Ecto neural progenitor cell (in vitro differentiated cells): Measurements from ENCODE around the gene GSTM1.
"Not testable (repeated sequence)": the region's sequence is repeated elsewhere in the genome, so short reads cannot be mapped to it uniquely, and the experiment has no call there.

Source experiments
- DNase-seq: peaks from one replicate; pipeline ENCODE4 v3.0.0-alpha.2; 2018; ENCODE audit warnings: low spot score

Gene GSTM1

GRCh38 chr1:109659997-109660690, 27.5 kb upstream of the GSTM1 start:
- DNase-seq, result no peak

- DNase-seq, result not testable (repeated sequence)
Measured at GRCh38 chr1:109660691-109661026, 27.0 kb upstream of the GSTM1 start.

GRCh38 chr1:109661391-109661790, 26.2 kb upstream of the GSTM1 start:
- no peak for DNase-seq

GRCh38 chr1:109664671-109665070, 22.9 kb upstream of the GSTM1 start:
- no peak for DNase-seq

- peak; percentile 95 for DNase-seq
Measured at GRCh38 chr1:109667452-109668122, 20.0 kb upstream of the GSTM1 start, which contains the start of gene GSTM2. TSS of gene GSTM2 (plus strand) at chr1:109668057. CDS start at chr1:109668116, 59 bp downstream.

GRCh38 chr1:109668123-109668775, 19.4 kb upstream of the GSTM1 start:
- DNase-seq, result no peak

GRCh38 chr1:109669246-109669948, 18.2 kb upstream of the GSTM1 start:
- no peak for DNase-seq

GRCh38 chr1:109669949-109670302, 17.7 kb upstream of the GSTM1 start:
- DNase-seq, result not testable (repeated sequence)

GRCh38 chr1:109671067-109671466, 16.6 kb upstream of the GSTM1 start:
- DNase-seq, result no peak

GRCh38 chr1:109673861-109674260, 13.8 kb upstream of the GSTM1 start:
- DNase-seq, result not testable (repeated sequence)

GRCh38 chr1:109676683-109677381, 10.8 kb upstream of the GSTM1 start:
- DNase-seq, result not testable (repeated sequence)

GRCh38 chr1:109677459-109677858, 10.2 kb upstream of the GSTM1 start:
- no peak for DNase-seq

- not testable (repeated sequence) for DNase-seq
Measured at GRCh38 chr1:109678637-109679036, 9.0 kb upstream of the GSTM1 start.

GRCh38 chr1:109684777-109685176, 2.8 kb upstream of the GSTM1 start:
- DNase-seq, result not testable (repeated sequence)

GRCh38 chr1:109685399-109685798, 2.2 kb upstream of the GSTM1 start:
- DNase-seq, result not testable (repeated sequence)

- not testable (repeated sequence) for DNase-seq
Measured at GRCh38 chr1:109685890-109686289, 1.7 kb upstream of the GSTM1 start.

- not testable (repeated sequence) for DNase-seq
Measured at GRCh38 chr1:109687109-109687508, 508 bp upstream of the GSTM1 start.

GRCh38 chr1:109689844-109690405, 2.3 kb downstream of the GSTM1 start:
- DNase-seq, result no peak

GRCh38 chr1:109691759-109692158, 4.1 kb downstream of the GSTM1 start:
- no peak for DNase-seq

GRCh38 chr1:109694400-109694799, 6.8 kb downstream of the GSTM1 start:
- DNase-seq, result not testable (repeated sequence)

GRCh38 chr1:109695138-109695537, 7.5 kb downstream of the GSTM1 start:
- DNase-seq, result not testable (repeated sequence)

- DNase-seq, result no peak
Measured at GRCh38 chr1:109697066-109697465, 9.4 kb downstream of the GSTM1 start.
